ENCODE results near the gene TJP1. TPM values are rescaled to one million over a fixed set of nuclear protein-coding genes. Genes with fewer than 3 reads are reported as not detected.

Gene TJP1
- total and polyA plus RNA-seq, 3 experiments from 2014 or later, result not detected

GRCh38 chr15:29711531-29711930 is 110.7 kb downstream of the TJP1 start:
- no peak overlapping the region for H3K27ac Mint-ChIP-seq
- DNase-seq, result no peak
- Histone ChIP-seq H3K27ac (ENCODE audit: low read depth, low read length) (no peak overlapping the region), H3K36me3 (ENCODE audit: insufficient read depth, low read length) (no peaks in the 10 kb centered on the region), H3K4me3 (ENCODE audit: low read length) (no peak overlapping the region), H3K4me1 (ENCODE audit: insufficient read depth, low read length) (no peaks in the 10 kb centered on the region), H3K9me3 (ENCODE audit: low read length) (no peaks in the 10 kb centered on the region), H3K27me3 (ENCODE audit: insufficient read depth, low read length, poor library complexity, severe bottlenecking) (no peaks in the 10 kb centered on the region)
- H3K9me3 Mint-ChIP-seq, result peaks cover 0 to 3% (median 0%) of the 10 kb centered on the region in 5 donors
- H3K4me1 Mint-ChIP-seq, result no peaks in the 10 kb centered on the region
- CTCF ChIA-PET, result no interaction called here
- no peak overlapping the region for H3K4me3 Mint-ChIP-seq
- POLR2A ChIA-PET, result no interaction called here
- no peaks in the 10 kb centered on the region for H3K27me3 Mint-ChIP-seq
- H3K36me3 Mint-ChIP-seq, result no peaks in the 10 kb centered on the region

- no peaks in the 10 kb centered on the region for H3K4me1 Mint-ChIP-seq
- no peaks in the 10 kb centered on the region for H3K27me3 ChIP-seq (ENCODE audit: insufficient read depth, low read length, poor library complexity, severe bottlenecking)
- POLR2A ChIA-PET, result no interaction called here
- DNase-seq, result no peak
- no peaks in the 10 kb centered on the region for H3K4me1 ChIP-seq (ENCODE audit: insufficient read depth, low read length)
- no peak overlapping the region for H3K27ac Mint-ChIP-seq
- H3K27me3 Mint-ChIP-seq, result peaks cover 0 to 3% of the 10 kb centered on the region in 2 donors
- CTCF ChIA-PET, result no interaction called here
- no peaks in the 10 kb centered on the region for H3K36me3 Mint-ChIP-seq
- no peak overlapping the region for H3K4me3 ChIP-seq (ENCODE audit: low read length)
- H3K4me3 Mint-ChIP-seq, result no peak overlapping the region
- no peaks in the 10 kb centered on the region for H3K36me3 ChIP-seq (ENCODE audit: insufficient read depth, low read length)
- H3K27ac ChIP-seq (ENCODE audit: low read depth, low read length), result no peak overlapping the region
- H3K9me3 Mint-ChIP-seq, result peaks cover 0 to 3% (median 0%) of the 10 kb centered on the region in 5 donors
- no peaks in the 10 kb centered on the region for H3K9me3 ChIP-seq (ENCODE audit: low read length)
These were observed 113.7 kb downstream of the TJP1 start for GRCh38 chr15:29708519-29708918.

- H3K27ac Mint-ChIP-seq, result no peak overlapping the region
- no peaks in the 10 kb centered on the region for H3K9me3 ChIP-seq (ENCODE audit: low read length)
- H3K4me3 ChIP-seq (ENCODE audit: low read length), result no peak overlapping the region
- ChIA-PET CTCF (no interaction called here), POLR2A (no interaction called here)
- no peak overlapping the region for H3K4me3 Mint-ChIP-seq
- H3K27me3 ChIP-seq (ENCODE audit: insufficient read depth, low read length, poor library complexity, severe bottlenecking), result no peaks in the 10 kb centered on the region
- H3K4me1 ChIP-seq (ENCODE audit: insufficient read depth, low read length), result no peaks in the 10 kb centered on the region
- H3K36me3 ChIP-seq (ENCODE audit: insufficient read depth, low read length), result no peaks in the 10 kb centered on the region
- H3K4me1 Mint-ChIP-seq, result no peaks in the 10 kb centered on the region
- peaks cover 0 to 3% (median 0%) of the 10 kb centered on the region in 5 donors for H3K9me3 Mint-ChIP-seq
- no peak overlapping the region for H3K27ac ChIP-seq (ENCODE audit: low read depth, low read length)
- no peaks in the 10 kb centered on the region for H3K36me3 Mint-ChIP-seq
- H3K27me3 Mint-ChIP-seq, result peaks cover 0 to 3% of the 10 kb centered on the region in 2 donors
- no peak for DNase-seq
These were observed 117.2 kb downstream of the TJP1 start for GRCh38 chr15:29704950-29705597.

DNA sequence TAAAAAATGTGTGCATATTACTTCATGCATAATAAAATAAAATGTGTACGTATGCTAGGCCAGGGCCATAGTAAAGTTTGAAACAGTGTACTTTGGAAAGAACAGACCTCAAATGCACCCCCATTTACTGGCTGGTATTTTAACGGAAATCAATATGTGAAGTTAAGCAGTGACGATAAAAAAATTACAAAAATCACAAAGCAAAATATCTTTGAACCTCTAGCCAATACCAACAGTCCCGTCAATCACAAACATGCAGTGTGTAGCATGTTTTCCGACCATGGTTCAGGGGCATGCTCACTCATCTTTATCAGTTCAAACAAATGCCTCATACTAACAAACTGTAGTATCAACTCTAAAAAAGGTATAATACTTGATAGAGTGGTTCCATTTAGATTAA is 121.1 kb downstream of the TJP1 start:
- no peak for DNase-seq
- H3K36me3 Mint-ChIP-seq, result no peaks in the 10 kb centered on the region
- no peaks in the 10 kb centered on the region for H3K36me3 ChIP-seq (ENCODE audit: insufficient read depth, low read length)
- H3K4me1 ChIP-seq (ENCODE audit: insufficient read depth, low read length), result no peaks in the 10 kb centered on the region
- ChIA-PET CTCF (no interaction called here), POLR2A (no interaction called here)
- no peak overlapping the region for H3K27ac Mint-ChIP-seq
- H3K9me3 ChIP-seq (ENCODE audit: low read length), result no peaks in the 10 kb centered on the region
- no peaks in the 10 kb centered on the region for H3K4me1 Mint-ChIP-seq
- H3K9me3 Mint-ChIP-seq, result no peaks in the 10 kb centered on the region
- H3K27ac ChIP-seq (ENCODE audit: low read depth, low read length), result no peak overlapping the region
- peaks cover 3 to 9% of the 10 kb centered on the region in 2 donors for H3K27me3 Mint-ChIP-seq
- no peaks in the 10 kb centered on the region for H3K27me3 ChIP-seq (ENCODE audit: insufficient read depth, low read length, poor library complexity, severe bottlenecking)
- no peak overlapping the region for H3K4me3 Mint-ChIP-seq
- no peak overlapping the region for H3K4me3 ChIP-seq (ENCODE audit: low read length)

- H3K4me1 ChIP-seq (ENCODE audit: insufficient read depth, low read length), result no peaks in the 10 kb centered on the region
- Mint-ChIP-seq H3K27ac (no peak overlapping the region), H3K27me3 (peaks cover 3 to 6% of the 10 kb centered on the region in 2 donors), H3K4me1 (no peaks in the 10 kb centered on the region), H3K9me3 (peaks cover 0 to under 1% (median 0%) of the 10 kb centered on the region in 5 donors), H3K4me3 (no peak overlapping the region), H3K36me3 (no peaks in the 10 kb centered on the region)
- no peak overlapping the region for H3K27ac ChIP-seq (ENCODE audit: low read depth, low read length)
- CTCF ChIA-PET, result no interaction called here
- DNase-seq, result no peak
- no peaks in the 10 kb centered on the region for H3K9me3 ChIP-seq (ENCODE audit: low read length)
- H3K36me3 ChIP-seq (ENCODE audit: insufficient read depth, low read length), result no peaks in the 10 kb centered on the region
- POLR2A ChIA-PET, result no interaction called here
- no peak overlapping the region for H3K4me3 ChIP-seq (ENCODE audit: low read length)
- H3K27me3 ChIP-seq (ENCODE audit: insufficient read depth, low read length, poor library complexity, severe bottlenecking), result no peaks in the 10 kb centered on the region
These were observed 122.0 kb downstream of the TJP1 start for GRCh38 chr15:29700296-29700695.

- Mint-ChIP-seq H3K9me3 (peaks cover 0 to 4% (median 0%) of the 10 kb centered on the region in 5 donors), H3K27me3 (peaks cover 3 to 6% of the 10 kb centered on the region in 2 donors)
- CTCF ChIA-PET, result no interaction called here
These were observed 122.5 kb downstream of the TJP1 start for GRCh38 chr15:29699791-29700190.

DNA sequence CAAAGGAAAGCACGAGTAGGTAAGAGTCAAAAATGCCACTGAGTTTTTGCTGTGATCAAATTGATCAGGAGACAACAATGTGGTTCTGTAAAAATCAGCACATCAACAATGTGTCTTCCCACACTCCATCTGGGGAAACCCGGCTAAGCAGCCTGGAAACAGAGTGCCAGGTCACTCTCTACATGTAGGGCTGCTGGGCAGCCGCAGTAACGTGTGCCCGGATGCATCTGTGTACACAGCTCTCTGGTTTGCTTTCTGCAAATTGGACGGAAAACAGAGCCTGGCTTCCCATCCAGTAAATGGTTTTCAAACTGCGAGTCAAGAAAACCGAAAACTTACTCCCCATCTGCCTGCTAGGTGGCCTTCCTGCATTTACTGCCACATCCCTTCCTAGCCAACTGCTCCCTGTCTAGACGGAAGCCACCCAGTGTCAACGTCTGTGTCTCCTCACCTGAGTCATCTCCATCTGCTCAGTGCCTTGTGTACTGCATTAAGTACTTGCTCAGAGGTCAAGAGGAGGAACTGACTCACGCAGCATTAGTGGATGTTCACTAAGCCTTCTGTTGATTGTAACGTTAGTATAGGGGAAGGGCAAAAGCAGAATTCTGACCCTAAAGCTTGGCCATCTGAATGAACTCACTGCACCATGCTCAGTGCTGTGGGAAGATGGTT is 124.1 kb downstream of the TJP1 start:
- ChIA-PET CTCF (no interaction called here), POLR2A (no interaction called here)
- Histone ChIP-seq H3K27me3 (ENCODE audit: insufficient read depth, low read length, poor library complexity, severe bottlenecking) (no peaks in the 10 kb centered on the region), H3K4me3 (ENCODE audit: low read length) (no peak overlapping the region), H3K4me1 (ENCODE audit: insufficient read depth, low read length) (no peaks in the 10 kb centered on the region), H3K27ac (ENCODE audit: low read depth, low read length) (no peak overlapping the region), H3K9me3 (ENCODE audit: low read length) (no peaks in the 10 kb centered on the region), H3K36me3 (ENCODE audit: insufficient read depth, low read length) (no peaks in the 10 kb centered on the region)
- no peak for DNase-seq
- Mint-ChIP-seq H3K4me3 (no peak overlapping the region), H3K27ac (no peak overlapping the region), H3K36me3 (no peaks in the 10 kb centered on the region), H3K27me3 (peaks cover 3 to 8% of the 10 kb centered on the region in 2 donors), H3K9me3 (peaks cover 0 to 15% (median 7%) of the 10 kb centered on the region in 5 donors), H3K4me1 (no peaks in the 10 kb centered on the region)

More at GRCh38 chr15:29699791-29700190, 122.5 kb downstream of the TJP1 start:
- Mint-ChIP-seq H3K36me3 (no peaks in the 10 kb centered on the region), H3K27ac (no peak overlapping the region), H3K4me3 (no peak overlapping the region), H3K4me1 (no peaks in the 10 kb centered on the region)
- no peaks in the 10 kb centered on the region for H3K9me3 ChIP-seq (ENCODE audit: low read length)
- DNase-seq, result no peak
- POLR2A ChIA-PET, result no interaction called here
- no peaks in the 10 kb centered on the region for H3K4me1 ChIP-seq (ENCODE audit: insufficient read depth, low read length)
- no peaks in the 10 kb centered on the region for H3K36me3 ChIP-seq (ENCODE audit: insufficient read depth, low read length)
- no peaks in the 10 kb centered on the region for H3K27me3 ChIP-seq (ENCODE audit: insufficient read depth, low read length, poor library complexity, severe bottlenecking)
- no peak overlapping the region for H3K27ac ChIP-seq (ENCODE audit: low read depth, low read length)
- H3K4me3 ChIP-seq (ENCODE audit: low read length), result no peak overlapping the region

GRCh38 chr15:29696950-29697738 is 125.1 kb downstream of the TJP1 start:
- H3K36me3 Mint-ChIP-seq, result no peaks in the 10 kb centered on the region
- Histone ChIP-seq H3K9me3 (ENCODE audit: low read length) (no peaks in the 10 kb centered on the region), H3K27me3 (ENCODE audit: insufficient read depth, low read length, poor library complexity, severe bottlenecking) (no peaks in the 10 kb centered on the region), H3K4me3 (ENCODE audit: low read length) (no peak overlapping the region), H3K4me1 (ENCODE audit: insufficient read depth, low read length) (no peaks in the 10 kb centered on the region), H3K27ac (ENCODE audit: low read depth, low read length) (no peak overlapping the region), H3K36me3 (ENCODE audit: insufficient read depth, low read length) (no peaks in the 10 kb centered on the region)
- DNase-seq, result no peak
- H3K4me1 Mint-ChIP-seq, result no peaks in the 10 kb centered on the region
- H3K27me3 Mint-ChIP-seq, result peaks cover 3 to 8% of the 10 kb centered on the region in 2 donors
- ChIA-PET POLR2A (no interaction called here), CTCF (no interaction called here)
- H3K4me3 Mint-ChIP-seq, result no peak overlapping the region
- H3K9me3 Mint-ChIP-seq, result peaks cover 0 to 15% (median 7%) of the 10 kb centered on the region in 5 donors
- H3K27ac Mint-ChIP-seq, result no peak overlapping the region
